M059J (cell line): ENCODE data around the gene CCNB1. TPM values are rescaled to one million over a fixed set of nuclear protein-coding genes. Genes with fewer than 3 reads are reported as not detected.

Source experiments
- total RNA-seq: library from RNA; depleted of rRNA; stranded (reverse); fragments of >200 nt; shearing (Covaris generic); gene quantifications from 2 replicates; pipeline ENCODE4 v1.2.3, GENCODE V29; 2014; rRNA removed

CCNB1 gene
- total RNA-seq, 1 experiment from 2014 or later, result 352 TPM

Other genes with a start within 250 kb of the CCNB1 start
- gene SLC30A5, start 73.1 kb upstream of the CCNB1 start, total RNA-seq, result 55.8 and 85.6 TPM in 2 replicates
- 36.2 and 46.0 TPM in 2 replicates for gene CENPH, start 22.4 kb downstream of the CCNB1 start, total RNA-seq
- 37.3 and 50.9 TPM in 2 replicates for gene CDK7, start 67.7 kb downstream of the CCNB1 start, total RNA-seq
- 5.1 and 7.6 TPM in 2 replicates for gene CCDC125, start 165.7 kb downstream of the CCNB1 start, total RNA-seq
- 48.9 and 51.6 TPM in 2 replicates for gene AK6, start 202.4 kb downstream of the CCNB1 start, total RNA-seq
- gene TAF9, start 202.4 kb downstream of the CCNB1 start, total RNA-seq, result 94.7 and 114 TPM in 2 replicates
- gene RAD17, start 202.7 kb downstream of the CCNB1 start, total RNA-seq, result 8.5 and 19.7 TPM in 2 replicates
- 4.1 and 5.7 TPM in 2 replicates for gene MARVELD2, start 248.0 kb downstream of the CCNB1 start, total RNA-seq